ENCODE data around the gene LRTM1.

- TF ChIP-seq CTCF (IDR thresholded peaks at IDR 0.05) (no peak), RAD21 (conservative IDR thresholded peaks at IDR 0.05 in 1 of 2, IDR thresholded peaks at IDR 0.05 in 1 of 2) (no peak), POLR2A (IDR thresholded peaks at IDR 0.05; ENCODE audit: low read length) (no peak), RCOR1 (IDR thresholded peaks at IDR 0.05; ENCODE audit: low read depth, low read length) (no peak), NR3C1 (IDR thresholded peaks at IDR 0.05) (no peak), MAX (IDR thresholded peaks at IDR 0.05) (no peak), MAFK (IDR thresholded peaks at IDR 0.05; ENCODE audit: partially characterized antibody) (no peak), KDM5A (IDR thresholded peaks at IDR 0.05) (no peak), ZNF302 (CRISPR knock-in tag; IDR thresholded peaks at IDR 0.05) (no peak), BHLHE40 (IDR thresholded peaks at IDR 0.05; ENCODE audit: low read depth, low read length) (no peak), EP300 (IDR thresholded peaks at IDR 0.05) (no peak), HDAC2 (IDR thresholded peaks at IDR 0.05) (no peak), PBX3 (IDR thresholded peaks at IDR 0.05) (no peak), KDM1A (IDR thresholded peaks at IDR 0.05; ENCODE audit: low read depth) (no peak)
Observed at GRCh38 chr3:54895613-54896012, 32.2 kb downstream of the LRTM1 start.

Measured in A549 (cell line).